RKO (cell line): ENCODE measurements around the gene CYYR1.
A peak's percentile ranks its signal among the peaks of the same experiment; 100 is the strongest.

Experiments
- DNase-seq: peaks from one replicate; pipeline ENCODE4 v3.0.0-alpha.2; 2016; ENCODE audit warnings: low spot score

CYYR1 gene

GRCh38 chr21:26572702-26573381 lies at the start of gene CYYR1:
Gene CYYR1 (minus strand): TSS chr21:26573286. CDS start chr21:26572940, 346 bp downstream.
- no peak for DNase-seq

GRCh38 chr21:26617176-26617575 lies 44.1 kb upstream of the CYYR1 start:
- no peak for DNase-seq

- DNase-seq = no peak
Observed at GRCh38 chr21:26614251-26614650, 41.2 kb upstream of the CYYR1 start.

GRCh38 chr21:26599261-26599660 lies 26.2 kb upstream of the CYYR1 start:
- DNase-seq = no peak

GRCh38 chr21:26597981-26598380 lies 24.9 kb upstream of the CYYR1 start:
- no peak for DNase-seq

GRCh38 chr21:26597031-26597430 lies 23.9 kb upstream of the CYYR1 start:
- no peak for DNase-seq

- no peak for DNase-seq
Observed at GRCh38 chr21:26595971-26596370, 22.9 kb upstream of the CYYR1 start.

- no peak for DNase-seq
Observed at GRCh38 chr21:26593800-26594199, 20.7 kb upstream of the CYYR1 start.

- no peak for DNase-seq
Observed at GRCh38 chr21:26591543-26591942, 18.5 kb upstream of the CYYR1 start.

- no peak for DNase-seq
Observed at GRCh38 chr21:26588446-26588845, 15.4 kb upstream of the CYYR1 start.

- peak; percentile 72 for DNase-seq
Observed at GRCh38 chr21:26587736-26588201, 14.7 kb upstream of the CYYR1 start.

GRCh38 chr21:26583769-26584168 lies 10.7 kb upstream of the CYYR1 start:
- no peak for DNase-seq

- no peak for DNase-seq
Observed at GRCh38 chr21:26581818-26582217, 8.7 kb upstream of the CYYR1 start.

- DNase-seq = no peak
Observed at GRCh38 chr21:26572076-26572701, 897 bp downstream of the CYYR1 start.

GRCh38 chr21:26570203-26570602 lies 2.9 kb downstream of the CYYR1 start:
- DNase-seq = no peak

- no peak for DNase-seq
Observed at GRCh38 chr21:26565546-26565945, 7.5 kb downstream of the CYYR1 start.

- no peak for DNase-seq
Observed at GRCh38 chr21:26565111-26565510, 8.0 kb downstream of the CYYR1 start.

- no peak for DNase-seq
Observed at GRCh38 chr21:26563856-26564503, 9.1 kb downstream of the CYYR1 start.

- no peak for DNase-seq
Observed at GRCh38 chr21:26560612-26561011, 12.5 kb downstream of the CYYR1 start.

- no peak for DNase-seq
Observed at GRCh38 chr21:26559099-26559498, 14.0 kb downstream of the CYYR1 start.

GRCh38 chr21:26557106-26557505 lies 16.0 kb downstream of the CYYR1 start:
- no peak for DNase-seq

GRCh38 chr21:26555540-26556146 lies 17.4 kb downstream of the CYYR1 start:
- DNase-seq = no peak

- no peak for DNase-seq
Observed at GRCh38 chr21:26554365-26554764, 18.7 kb downstream of the CYYR1 start.
